HepG2 (cell line): ENCODE data around the gene FAM114A2. TPM values are rescaled to one million over a fixed set of nuclear protein-coding genes. Genes with fewer than 3 reads are reported as not detected.

Experiments
- ATAC-seq: fragments of 200-7000 bp; cut with Tn5 transposase; 3 replicates; pipeline ENCODE4 v1.9.1; 2020; ENCODE audit warnings: mild to moderate bottlenecking, moderate library complexity
- BruUV-seq: library from RNA; stranded (reverse); fragments of 400-500 nt; replicated peaks from 2 replicates; lab custom pipeline; 2021; lab: Mats Ljungman, UMichigan
- CTCF ChIA-PET: fragments of 300-600 bp; formaldehyde crosslinking; extraction: SDS; loops from one replicate; lab custom pipeline; 2021; ENCODE audit warnings: low total read pairs, inconsistent platforms, low intra/inter-chr PET ratio; lab: Yijun Ruan, JAX
- POLR2A ChIA-PET: fragments of 350-600 bp; sonication (Branson Sonifier 250); formaldehyde crosslinking; loops from one replicate; lab custom pipeline; 2020; ENCODE audit warnings: antibody characterized with exemption, inconsistent platforms; lab: Yijun Ruan, JAX
- DNase-seq: peaks from one replicate; pipeline ENCODE4 v3.0.0-alpha.2; 2015; ENCODE audit warnings: low spot score
- FAIRE-seq: peaks from 3 replicates; lab custom pipeline; 2011; peaks lifted over from hg19 to GRCh38; lab: Jason Lieb, UNC
- H2AFZ ChIP-seq: one replicate; pipeline ENCODE4 v1.6.1; 2011; ENCODE audit warnings: low read length, inconsistent platforms
- H3K27ac ChIP-seq: fragments of 300-600 bp; 3 replicates; pipeline ENCODE4 v1.8.0; 2011; ENCODE audit warnings: mixed run types, mild to moderate bottlenecking, mixed read lengths, low read length, inconsistent platforms; ENCODE audit not compliant: insufficient read depth; ENCODE audit errors: extremely low read length
- H3K27me3 ChIP-seq, 2 experiments: fragments of 200-600 bp in 1 of 2; 2 replicates in 1 of 2; 3 replicates in 1 of 2; pipeline versions ENCODE4 v1.6.0 to v1.8.0; 2011; ENCODE audit warnings: low read length in 2 of 2, mild to moderate bottlenecking in 2 of 2, moderate library complexity in 2 of 2, inconsistent platforms in 1 of 2; ENCODE audit not compliant: insufficient read depth in 2 of 2, control insufficient read depth in 1 of 2
- H3K36me3 ChIP-seq, 2 experiments: fragments of 200-600 bp in 1 of 2; replicated peaks in 1 of 2; 2 replicates in 1 of 2; 3 replicates in 1 of 2; pipeline versions ENCODE4 v1.5.1 to v1.8.0; 2011; ENCODE audit warnings: low read length in 2 of 2, inconsistent platforms in 1 of 2; ENCODE audit not compliant: insufficient read depth in 2 of 2, control insufficient read depth in 1 of 2
- H3K4me1 ChIP-seq: 2 replicates; pipeline ENCODE4 v1.5.1; 2012; ENCODE audit warnings: low read length, inconsistent platforms; ENCODE audit not compliant: insufficient read depth
- H3K4me2 ChIP-seq: 2 replicates; pipeline ENCODE4 v1.6.0; 2011; ENCODE audit warnings: low read depth, low read length, inconsistent platforms
- H3K4me3 ChIP-seq, 3 experiments: fragments of 200-600 bp in 1 of 3; sonication (generic), shearing (Covaris generic) in 1 of 3; replicated peaks in 1 of 3; 2 replicates each; pipeline ENCODE4 v1.5.1; 2011 to 2016; ENCODE audit warnings: low read length in 3 of 3, inconsistent platforms in 2 of 3, low read depth in 2 of 3, mild to moderate bottlenecking in 2 of 3, control low read depth in 1 of 3, mixed read lengths in 1 of 3; ENCODE audit not compliant: insufficient read depth in 1 of 3
- H3K79me2 ChIP-seq: one replicate; pipeline ENCODE4 v1.6.1; 2011; ENCODE audit warnings: low read length, inconsistent platforms; ENCODE audit not compliant: insufficient read depth
- H3K9ac ChIP-seq: 2 replicates; pipeline ENCODE4 v1.6.0; 2011; ENCODE audit warnings: mild to moderate bottlenecking, low read depth, low read length, inconsistent platforms; ENCODE audit not compliant: insufficient read depth
- H3K9me3 ChIP-seq: 2 replicates; pipeline ENCODE4 v1.5.1; 2012; ENCODE audit warnings: mild to moderate bottlenecking, low read length
- H4K20me1 ChIP-seq: 2 replicates; pipeline ENCODE4 v1.6.0; 2011; ENCODE audit warnings: inconsistent platforms, mild to moderate bottlenecking, low read length, moderate library complexity; ENCODE audit not compliant: insufficient read depth
- ARID2 ChIP-seq: sonication (generic); formaldehyde crosslinking; IDR thresholded peaks from 2 replicates; pipeline ENCODE4 v1.8.1; 2022; ENCODE audit warnings: mild to moderate bottlenecking, missing genetic modification reagents, borderline replicate concordance
- RBAK ChIP-seq: sonication (generic); formaldehyde crosslinking; IDR thresholded peaks from 2 replicates; pipeline ENCODE4 v1.5.1; 2020; ENCODE audit warnings: mild to moderate bottlenecking, missing genetic modification reagents
- ZFP90 ChIP-seq: sonication (generic); formaldehyde crosslinking; IDR thresholded peaks from 2 replicates; pipeline ENCODE4 v1.8.0; 2022; ENCODE audit warnings: missing genetic modification reagents, mild to moderate bottlenecking, inconsistent platforms, borderline replicate concordance
- WGBS: methylation state at CpG from one replicate; pipeline ENCODE4 v1.1.6; 2017; ENCODE audit warnings: low lambda C conversion rate; 5-methylcytosine and 5-hydroxymethylcytosine counted together
- in situ Hi-C: cut with HindIII; loops from 2 replicates; pipeline ENCODE4 v1.10.0; 2017; ENCODE audit warnings: low pct_unique_long_range_greater_than_20kb; ENCODE audit not compliant: extremely low pct_ligation_motif_present
- intact Hi-C: fragments of 100-400 bp; cut with micrococcal nuclease; formaldehyde crosslinking; loops from one replicate; pipeline ENCODE4 v1.10.0; 2022; ENCODE audit not compliant: unreplicated experiment
- polyA plus RNA-seq, 8 experiments: library from polyadenylated mRNA; depleted of rRNA in 3 of 8; stranded (reverse) in 7 of 8; unstranded in 1 of 8; fragments of >200 nt; fragmentation: Illumina TruSeq in 4 of 8; extraction: Trizol in 4 of 8; gene quantifications; 2 replicates each; pipeline versions ENCODE4 v1.2.1 to v1.2.3, GENCODE V29; 2011 to 2016; ENCODE audit warnings: low read depth in 4 of 8, missing spikeins in 1 of 8, mixed read lengths in 1 of 8; ENCODE audit not compliant: insufficient read depth in 1 of 8
- total RNA-seq, 5 experiments: library from RNA; depleted of rRNA; stranded (reverse); fragments of >200 nt; fragmentation: Illumina TruSeq; extraction: Trizol; gene quantifications; 2 replicates each; pipeline ENCODE4 v1.2.3, GENCODE V29; 2016; ENCODE audit warnings: low read depth in 1 of 5
- TF ChIP-seq, protein P1 (sequence below): sonication (generic); formaldehyde crosslinking; IDR thresholded peaks from 2 replicates; pipeline ENCODE4 v1.4.0; 2020; ENCODE audit warnings: missing genetic modification reagents

Gene FAM114A2
- total and polyA plus RNA-seq, 2 of the 13 experiments (the other 11 are each of a cell fraction or from before 2014, with no cell fraction given): 6.9 to 11.4 TPM

DNA sequence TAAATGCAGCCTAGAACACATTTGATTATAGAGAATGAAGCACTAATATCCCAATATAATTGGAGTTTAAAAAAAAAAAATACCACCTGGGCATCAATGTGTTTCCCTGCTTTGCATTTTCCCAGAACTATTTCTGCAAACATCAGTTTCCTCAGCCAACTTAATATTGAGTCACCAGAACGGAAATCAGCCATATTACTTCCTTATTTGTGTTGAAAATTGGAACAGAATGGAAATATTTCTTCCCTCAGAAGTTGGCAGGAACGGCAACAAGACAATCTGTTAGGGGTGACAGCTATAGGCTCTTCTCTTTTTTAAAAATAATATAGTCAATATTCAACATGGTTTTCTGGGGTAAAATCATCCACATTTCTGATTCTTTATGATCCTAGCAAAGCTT lies 4.1 kb upstream of the FAM114A2 start:
- WGBS: 95% methylated on average over 2 of the region's 2 CpGs
- no peaks in the 10 kb centered on the region; a peak in 1 of 5 replicates for H3K27me3 ChIP-seq
- ChIA-PET POLR2A (no interaction called here), CTCF (no interaction called here)
- TF ChIP-seq RBAK (no peak), ARID2 (CRISPR knock-in tag) (no peak)
- no TSS peak for BruUV-seq
- intact Hi-C loops: no loop called here
- H3K9ac ChIP-seq: no peak overlapping the region
- in situ Hi-C loops: no loop called here
- no peak overlapping the region for H2AFZ ChIP-seq
- peaks cover 15% of the 10 kb centered on the region for H3K79me2 ChIP-seq
- peaks cover 0 to 1% of the 10 kb centered on the region in 2 experiments; a peak in 2 of 5 replicates for H3K36me3 ChIP-seq
- no peaks in the 10 kb centered on the region for H4K20me1 ChIP-seq
- no peak overlapping the region for H3K27ac ChIP-seq
- no peak overlapping the region for H3K4me2 ChIP-seq
- FAIRE-seq (no peak), ATAC-seq (no peak), DNase-seq (no peak)
- H3K9me3 ChIP-seq: no peaks in the 10 kb centered on the region
- no peak overlapping the region for H3K4me3 ChIP-seq
- peaks cover 22% of the 10 kb centered on the region for H3K4me1 ChIP-seq

DNA sequence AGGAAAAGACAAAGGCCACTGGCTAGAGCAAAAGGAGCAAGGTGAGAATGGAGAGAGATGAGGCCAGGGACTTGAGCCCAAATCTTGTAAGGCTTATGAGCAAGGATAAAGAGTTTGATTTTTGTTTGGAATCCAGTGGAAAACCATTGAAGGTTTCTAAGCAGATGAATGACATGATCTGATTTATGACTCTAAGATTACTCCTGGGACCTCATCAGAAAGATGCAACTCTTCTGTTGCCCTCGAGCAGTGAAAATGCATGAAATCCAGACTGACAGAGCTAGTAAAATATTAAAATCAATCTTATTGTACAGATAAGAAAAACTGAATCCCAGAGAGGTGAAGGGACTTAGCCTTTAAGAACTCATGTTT lies 734 bp upstream of the FAM114A2 start:
- Histone ChIP-seq H3K27ac (peak overlapping the region; percentile 82), H3K4me3 (peak overlapping the region; percentile 80 to 96 (median 85)), H3K36me3 (no peaks in the 10 kb centered on the region; a peak in 1 of 5 replicates), H3K9ac (peak overlapping the region; percentile 82), H3K79me2 (peaks cover 19% of the 10 kb centered on the region), H3K9me3 (no peaks in the 10 kb centered on the region), H3K4me1 (peaks cover 31% of the 10 kb centered on the region), H3K4me2 (peak overlapping the region; percentile 79), H3K27me3 (no peaks in the 10 kb centered on the region; a peak in 1 of 5 replicates), H4K20me1 (no peaks in the 10 kb centered on the region), H2AFZ (no peak overlapping the region)
- FAIRE-seq: no peak
- ATAC-seq: no peak
- no peak for DNase-seq
- intact Hi-C loops: no loop called here
- in situ Hi-C loops: no loop called here
- CTCF ChIA-PET: no interaction called here
- WGBS: 4% methylated on average over 1 of the region's 1 CpG
- POLR2A ChIA-PET: interaction anchor here (0.7 to 1.8 kb wide), 10 partner anchors 8 to 819 kb away, joined by 3 to 11 read pairs (median 5); partner anchors contain the start of genes CNOT8 and GALNT10
- BruUV-seq: no TSS peak
- TF ChIP-seq, protein P1, sequence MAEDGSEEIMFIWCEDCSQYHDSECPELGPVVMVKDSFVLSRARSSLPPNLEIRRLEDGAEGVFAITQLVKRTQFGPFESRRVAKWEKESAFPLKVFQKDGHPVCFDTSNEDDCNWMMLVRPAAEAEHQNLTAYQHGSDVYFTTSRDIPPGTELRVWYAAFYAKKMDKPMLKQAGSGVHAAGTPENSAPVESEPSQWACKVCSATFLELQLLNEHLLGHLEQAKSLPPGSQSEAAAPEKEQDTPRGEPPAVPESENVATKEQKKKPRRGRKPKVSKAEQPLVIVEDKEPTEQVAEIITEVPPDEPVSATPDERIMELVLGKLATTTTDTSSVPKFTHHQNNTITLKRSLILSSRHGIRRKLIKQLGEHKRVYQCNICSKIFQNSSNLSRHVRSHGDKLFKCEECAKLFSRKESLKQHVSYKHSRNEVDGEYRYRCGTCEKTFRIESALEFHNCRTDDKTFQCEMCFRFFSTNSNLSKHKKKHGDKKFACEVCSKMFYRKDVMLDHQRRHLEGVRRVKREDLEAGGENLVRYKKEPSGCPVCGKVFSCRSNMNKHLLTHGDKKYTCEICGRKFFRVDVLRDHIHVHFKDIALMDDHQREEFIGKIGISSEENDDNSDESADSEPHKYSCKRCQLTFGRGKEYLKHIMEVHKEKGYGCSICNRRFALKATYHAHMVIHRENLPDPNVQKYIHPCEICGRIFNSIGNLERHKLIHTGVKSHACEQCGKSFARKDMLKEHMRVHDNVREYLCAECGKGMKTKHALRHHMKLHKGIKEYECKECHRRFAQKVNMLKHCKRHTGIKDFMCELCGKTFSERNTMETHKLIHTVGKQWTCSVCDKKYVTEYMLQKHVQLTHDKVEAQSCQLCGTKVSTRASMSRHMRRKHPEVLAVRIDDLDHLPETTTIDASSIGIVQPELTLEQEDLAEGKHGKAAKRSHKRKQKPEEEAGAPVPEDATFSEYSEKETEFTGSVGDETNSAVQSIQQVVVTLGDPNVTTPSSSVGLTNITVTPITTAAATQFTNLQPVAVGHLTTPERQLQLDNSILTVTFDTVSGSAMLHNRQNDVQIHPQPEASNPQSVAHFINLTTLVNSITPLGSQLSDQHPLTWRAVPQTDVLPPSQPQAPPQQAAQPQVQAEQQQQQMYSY: 0 out of 2 replicates have a peak, but pooled peaks have one; percentile 19
- TF ChIP-seq ZFP90 (CRISPR knock-in tag): no peak
